ENCODE data around the gene SLC5A6.

SLC5A6 gene

DNA sequence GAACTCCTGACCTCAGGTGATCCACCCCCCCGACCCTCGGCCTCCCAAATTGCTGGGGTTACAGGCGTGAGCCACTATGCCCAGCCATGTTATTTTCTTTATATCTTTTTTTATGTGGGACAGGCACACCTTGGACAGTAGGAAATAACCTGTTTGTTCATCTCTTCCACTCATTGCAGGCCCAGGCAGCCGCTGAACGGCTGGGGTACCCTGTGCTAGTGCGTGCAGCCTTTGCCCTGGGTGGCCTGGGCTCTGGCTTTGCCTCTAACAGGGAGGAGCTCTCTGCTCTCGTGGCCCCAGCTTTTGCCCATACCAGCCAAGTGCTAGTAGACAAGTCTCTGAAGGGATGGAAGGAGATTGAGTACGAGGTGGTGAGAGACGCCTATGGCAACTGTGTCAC lies 13.5 kb upstream of the SLC5A6 start:
- Histone ChIP-seq H3K27ac (ENCODE audit: low read depth, low read length, poor library complexity, severe bottlenecking) (no peak overlapping the region), H3K4me3 (ENCODE audit: low read depth, low read length, poor library complexity, severe bottlenecking) (no peak overlapping the region), H3K4me1 (ENCODE audit: insufficient read depth, low read length, severe bottlenecking) (no peaks in the 10 kb centered on the region), H3K4me2 (ENCODE audit: low read length) (no peak overlapping the region), H3K9me2 (ENCODE audit: low read depth, low read length) (no peaks in the 10 kb centered on the region), H2AFZ (ENCODE audit: low read length) (no peak overlapping the region), H3K9me3 (ENCODE audit: low read length) (no peaks in the 10 kb centered on the region), H3K27me3 (ENCODE audit: insufficient read depth, low read length) (no peaks in the 10 kb centered on the region), H3F3A (ENCODE audit: insufficient read depth, low read length) (no peaks in the 10 kb centered on the region), H3K36me3 (ENCODE audit: insufficient read depth, low read length) (peaks cover 96% of the 10 kb centered on the region), H4K20me1 (ENCODE audit: insufficient read depth, low read length) (no peaks in the 10 kb centered on the region), H3K79me2 (ENCODE audit: insufficient read depth, low read length) (no peaks in the 10 kb centered on the region), H3K9ac (ENCODE audit: low read length) (no peak overlapping the region)
- TF ChIP-seq, protein P1, sequence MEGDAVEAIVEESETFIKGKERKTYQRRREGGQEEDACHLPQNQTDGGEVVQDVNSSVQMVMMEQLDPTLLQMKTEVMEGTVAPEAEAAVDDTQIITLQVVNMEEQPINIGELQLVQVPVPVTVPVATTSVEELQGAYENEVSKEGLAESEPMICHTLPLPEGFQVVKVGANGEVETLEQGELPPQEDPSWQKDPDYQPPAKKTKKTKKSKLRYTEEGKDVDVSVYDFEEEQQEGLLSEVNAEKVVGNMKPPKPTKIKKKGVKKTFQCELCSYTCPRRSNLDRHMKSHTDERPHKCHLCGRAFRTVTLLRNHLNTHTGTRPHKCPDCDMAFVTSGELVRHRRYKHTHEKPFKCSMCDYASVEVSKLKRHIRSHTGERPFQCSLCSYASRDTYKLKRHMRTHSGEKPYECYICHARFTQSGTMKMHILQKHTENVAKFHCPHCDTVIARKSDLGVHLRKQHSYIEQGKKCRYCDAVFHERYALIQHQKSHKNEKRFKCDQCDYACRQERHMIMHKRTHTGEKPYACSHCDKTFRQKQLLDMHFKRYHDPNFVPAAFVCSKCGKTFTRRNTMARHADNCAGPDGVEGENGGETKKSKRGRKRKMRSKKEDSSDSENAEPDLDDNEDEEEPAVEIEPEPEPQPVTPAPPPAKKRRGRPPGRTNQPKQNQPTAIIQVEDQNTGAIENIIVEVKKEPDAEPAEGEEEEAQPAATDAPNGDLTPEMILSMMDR (IDR thresholded peaks at IDR 0.05; ENCODE audit: low read length), result no peak

DNA sequence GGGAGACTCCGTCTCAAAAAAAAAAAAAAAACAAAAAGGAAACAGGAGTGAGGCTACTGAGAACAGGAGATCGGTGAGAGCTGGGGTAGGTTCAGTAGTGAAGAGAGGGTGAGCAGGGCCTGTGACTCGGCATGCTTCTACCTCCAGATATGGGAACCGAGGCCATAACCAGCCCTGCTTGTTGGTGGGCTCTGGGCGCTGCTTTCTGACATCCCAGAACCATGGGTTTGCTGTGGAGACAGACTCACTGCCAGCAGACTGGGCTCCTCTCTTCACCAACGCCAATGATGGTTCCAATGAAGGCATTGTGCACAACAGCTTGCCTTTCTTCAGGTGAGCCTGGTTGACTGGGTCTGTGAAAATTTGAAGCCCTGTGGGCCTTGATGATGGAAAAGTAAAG lies 11.3 kb upstream of the SLC5A6 start:
- no peak overlapping the region for H2AFZ ChIP-seq (ENCODE audit: low read length)
- H3K4me2 ChIP-seq (ENCODE audit: low read length), result no peak overlapping the region
- TF ChIP-seq, protein P1 (IDR thresholded peaks at IDR 0.05; ENCODE audit: low read length), result no peak
- no peak for TF ChIP-seq EZH2 (IDR thresholded peaks at IDR 0.05; ENCODE audit: borderline replicate concordance, low read length)
- H3K36me3 ChIP-seq (ENCODE audit: insufficient read depth, low read length), result peaks cover 94% of the 10 kb centered on the region
- H4K20me1 ChIP-seq (ENCODE audit: insufficient read depth, low read length), result no peaks in the 10 kb centered on the region
- no peaks in the 10 kb centered on the region for H3K9me2 ChIP-seq (ENCODE audit: low read depth, low read length)
- H3K27me3 ChIP-seq (ENCODE audit: insufficient read depth, low read length), result no peaks in the 10 kb centered on the region
- H3K79me2 ChIP-seq (ENCODE audit: insufficient read depth, low read length), result peaks cover under 1% of the 10 kb centered on the region; the same call in 1 of the 2 replicates
- no peak overlapping the region for H3K27ac ChIP-seq (ENCODE audit: low read depth, low read length, poor library complexity, severe bottlenecking)
- H3K4me3 ChIP-seq (ENCODE audit: low read depth, low read length, poor library complexity, severe bottlenecking), result no peak overlapping the region
- no peak overlapping the region for H3K9ac ChIP-seq (ENCODE audit: low read length)
- no peaks in the 10 kb centered on the region for H3K9me3 ChIP-seq (ENCODE audit: low read length)
- H3K4me1 ChIP-seq (ENCODE audit: insufficient read depth, low read length, severe bottlenecking), result peaks cover 9% of the 10 kb centered on the region
- no peaks in the 10 kb centered on the region for H3F3A ChIP-seq (ENCODE audit: insufficient read depth, low read length)

DNA sequence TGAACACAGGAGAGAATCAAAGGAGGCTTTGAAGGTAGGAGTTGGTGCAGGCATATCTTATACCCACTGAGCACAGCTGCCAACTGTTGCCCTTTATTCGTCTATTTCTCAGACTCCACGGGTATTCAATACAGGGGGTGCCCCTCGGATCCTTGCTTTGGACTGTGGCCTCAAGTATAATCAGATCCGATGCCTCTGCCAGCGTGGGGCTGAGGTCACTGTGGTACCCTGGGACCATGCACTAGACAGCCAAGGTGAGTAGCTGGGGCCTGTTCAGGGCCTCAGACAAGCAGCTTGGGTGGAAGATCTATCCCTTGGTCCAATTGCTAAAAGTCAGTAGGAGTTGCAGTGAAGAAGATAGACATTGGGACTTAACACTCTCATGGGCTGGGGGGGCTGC lies 10.3 kb upstream of the SLC5A6 start:
- Histone ChIP-seq H3K9me3 (ENCODE audit: low read length) (no peaks in the 10 kb centered on the region), H3K4me2 (ENCODE audit: low read length) (no peak overlapping the region), H3K4me3 (ENCODE audit: low read depth, low read length, poor library complexity, severe bottlenecking) (no peak overlapping the region), H4K20me1 (ENCODE audit: insufficient read depth, low read length) (no peaks in the 10 kb centered on the region), H3K9ac (ENCODE audit: low read length) (no peak overlapping the region), H3K9me2 (ENCODE audit: low read depth, low read length) (no peaks in the 10 kb centered on the region), H3K4me1 (ENCODE audit: insufficient read depth, low read length, severe bottlenecking) (peaks cover 15% of the 10 kb centered on the region), H3K27me3 (ENCODE audit: insufficient read depth, low read length) (no peaks in the 10 kb centered on the region), H3K27ac (ENCODE audit: low read depth, low read length, poor library complexity, severe bottlenecking) (no peak overlapping the region), H3K79me2 (ENCODE audit: insufficient read depth, low read length) (peaks cover 11% of the 10 kb centered on the region), H3K36me3 (ENCODE audit: insufficient read depth, low read length) (peaks cover 94% of the 10 kb centered on the region), H3F3A (ENCODE audit: insufficient read depth, low read length) (no peaks in the 10 kb centered on the region), H2AFZ (ENCODE audit: low read length) (no peak overlapping the region)
- TF ChIP-seq EZH2 (IDR thresholded peaks at IDR 0.05; ENCODE audit: borderline replicate concordance, low read length), result no peak
- TF ChIP-seq, protein P1 (IDR thresholded peaks at IDR 0.05; ENCODE audit: low read length), result no peak
